HG02981 (cell line): ENCODE results near the gene PLAAT3.
"Not testable (repeated sequence)": the region's sequence is repeated elsewhere in the genome, so short reads cannot be mapped to it uniquely, and the experiment has no call there.

Experiments
- ATAC-seq: cut with Tn5 transposase; IDR thresholded peaks from one replicate; pipeline ENCODE4 v1.9.1; 2021; ENCODE audit warnings: mild to moderate bottlenecking, moderate library complexity; ENCODE audit not compliant: unreplicated experiment

PLAAT3 gene

GRCh38 chr11:63547061-63547460, 67.2 kb downstream of the PLAAT3 start:
- no peak for ATAC-seq

GRCh38 chr11:63543711-63544110, 70.5 kb downstream of the PLAAT3 start:
- ATAC-seq: no peak

GRCh38 chr11:63542506-63542905, 71.7 kb downstream of the PLAAT3 start:
- ATAC-seq: not testable (repeated sequence)

DNA sequence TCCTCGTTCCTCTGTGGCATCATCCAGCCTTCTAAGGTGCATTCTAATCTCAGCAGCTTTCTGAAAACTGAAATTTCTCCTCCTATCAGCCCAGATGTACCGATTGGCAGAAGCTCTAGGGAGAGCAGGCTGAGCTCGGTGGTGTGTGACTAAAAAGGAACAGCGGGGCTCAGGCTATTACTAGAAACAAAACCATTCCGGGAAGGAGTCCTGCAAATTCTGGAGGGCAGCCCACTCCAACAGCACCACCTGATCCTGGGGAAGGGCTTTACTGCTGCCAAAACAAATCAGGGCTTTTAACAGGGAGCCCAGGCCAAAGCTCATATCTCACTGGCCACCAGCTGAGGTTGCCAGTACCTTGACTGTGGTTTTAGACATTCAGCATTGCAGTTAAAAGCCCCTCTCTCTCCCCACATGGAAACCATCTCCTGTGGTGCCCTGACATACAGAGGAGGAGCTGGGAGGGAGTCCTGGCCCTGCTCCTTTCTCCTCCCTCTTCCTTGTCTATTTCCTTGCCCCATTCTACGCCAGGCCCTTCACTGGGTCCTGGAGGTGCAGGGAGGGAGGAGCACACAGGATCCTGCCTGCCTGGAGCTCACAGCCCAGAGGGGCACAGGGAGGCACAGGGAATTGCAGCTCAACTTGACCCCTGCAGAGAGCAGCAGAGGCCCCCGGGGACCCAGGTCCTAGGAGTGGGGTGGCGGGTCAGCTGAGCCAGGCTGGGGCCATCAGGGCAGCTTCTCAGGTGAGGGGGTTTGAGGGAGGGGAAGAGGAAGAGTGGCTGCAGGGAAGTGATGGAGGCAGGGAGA, 76.7 kb downstream of the PLAAT3 start:
- no peak for ATAC-seq

DNA sequence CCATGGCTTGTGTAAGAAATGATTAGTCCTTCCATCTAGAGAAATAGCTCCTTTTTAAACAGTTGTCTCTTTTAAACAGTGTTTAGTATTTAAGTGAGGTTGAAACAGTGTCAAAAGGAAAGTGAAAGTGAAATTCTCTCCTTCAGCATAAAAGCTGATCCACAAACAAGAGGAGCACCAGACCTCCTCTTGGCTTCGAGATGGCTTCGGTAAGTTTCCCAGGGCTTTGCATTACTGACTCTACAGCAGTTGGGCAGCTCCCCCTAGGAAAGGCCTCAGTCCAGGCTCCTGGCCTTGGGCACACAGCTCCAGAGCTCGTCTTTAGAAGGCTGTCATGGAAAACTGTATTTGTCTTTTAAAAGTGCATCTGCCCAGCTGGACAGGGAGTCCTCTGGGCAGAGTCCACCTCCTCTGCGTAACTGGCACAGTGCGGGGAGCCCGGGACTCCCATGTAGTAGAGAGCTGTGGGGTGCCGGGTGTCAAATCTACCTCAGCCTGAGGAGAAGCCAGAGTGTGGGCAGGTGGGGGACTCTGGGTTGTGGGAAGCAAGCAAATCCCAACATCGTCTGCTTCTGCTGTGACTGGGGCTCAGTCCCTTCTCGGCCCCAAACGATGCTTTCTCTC, 77.5 kb downstream of the PLAAT3 start, which contains the start of gene PLAAT4:
PLAAT4 (plus strand) TSS at position 140 of the 624 bp plus-strand sequence; CDS start at position 201, 61 bp downstream.
- no peak for ATAC-seq

DNA sequence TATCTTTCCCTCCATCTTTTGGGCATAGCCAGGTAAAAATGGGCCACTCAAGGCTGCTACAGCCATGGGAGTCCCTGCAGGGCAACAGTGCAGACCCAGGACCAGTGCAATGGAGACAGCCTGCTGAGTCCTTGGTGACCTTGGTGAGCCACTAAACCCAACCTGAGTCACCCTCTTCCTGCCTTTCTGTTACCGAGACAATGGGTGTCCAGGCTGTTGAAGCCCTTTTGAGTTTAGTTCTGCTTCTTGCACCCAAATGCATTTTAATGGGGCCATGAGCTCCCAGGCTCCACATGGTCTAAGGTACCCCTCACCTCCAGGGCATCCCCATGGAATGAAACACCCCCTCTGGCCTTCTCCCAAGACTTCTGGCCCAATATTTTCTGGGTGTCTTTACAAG, 78.5 kb downstream of the PLAAT3 start:
- no peak for ATAC-seq

DNA sequence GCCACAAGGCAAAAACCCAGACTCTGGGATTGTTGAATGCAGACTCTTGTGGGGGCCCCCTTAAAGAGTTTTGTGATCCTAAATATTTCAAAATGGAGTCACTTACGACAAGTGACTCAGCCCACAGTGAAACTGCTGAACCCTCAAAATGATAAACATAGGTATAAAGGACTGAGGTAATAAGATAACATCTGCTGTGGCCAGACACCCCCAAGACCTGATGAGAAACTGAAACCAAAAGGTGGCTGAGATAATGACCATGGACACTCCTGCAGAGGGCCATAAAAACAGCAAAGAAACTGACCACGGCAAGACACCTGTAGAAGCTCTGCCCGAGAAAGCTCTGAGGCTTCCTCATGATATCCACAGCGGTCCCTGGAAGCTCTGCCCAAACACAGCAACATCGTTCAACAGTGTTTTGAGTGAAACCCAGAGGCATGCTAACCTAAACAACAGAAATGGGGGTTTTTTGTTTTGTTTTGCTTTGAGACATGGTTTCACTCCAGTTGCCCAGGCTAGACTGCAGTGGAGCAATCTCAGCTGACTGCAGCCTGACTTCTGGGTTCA, 79.3 kb downstream of the PLAAT3 start:
- ATAC-seq: peak; percentile 27

- ATAC-seq: no peak
Measured at GRCh38 chr11:63534076-63534475, 80.2 kb downstream of the PLAAT3 start.

- ATAC-seq: no peak
Measured at GRCh38 chr11:63532799-63533475, 81.3 kb downstream of the PLAAT3 start.

GRCh38 chr11:63532117-63532516, 82.1 kb downstream of the PLAAT3 start:
- no peak for ATAC-seq

DNA sequence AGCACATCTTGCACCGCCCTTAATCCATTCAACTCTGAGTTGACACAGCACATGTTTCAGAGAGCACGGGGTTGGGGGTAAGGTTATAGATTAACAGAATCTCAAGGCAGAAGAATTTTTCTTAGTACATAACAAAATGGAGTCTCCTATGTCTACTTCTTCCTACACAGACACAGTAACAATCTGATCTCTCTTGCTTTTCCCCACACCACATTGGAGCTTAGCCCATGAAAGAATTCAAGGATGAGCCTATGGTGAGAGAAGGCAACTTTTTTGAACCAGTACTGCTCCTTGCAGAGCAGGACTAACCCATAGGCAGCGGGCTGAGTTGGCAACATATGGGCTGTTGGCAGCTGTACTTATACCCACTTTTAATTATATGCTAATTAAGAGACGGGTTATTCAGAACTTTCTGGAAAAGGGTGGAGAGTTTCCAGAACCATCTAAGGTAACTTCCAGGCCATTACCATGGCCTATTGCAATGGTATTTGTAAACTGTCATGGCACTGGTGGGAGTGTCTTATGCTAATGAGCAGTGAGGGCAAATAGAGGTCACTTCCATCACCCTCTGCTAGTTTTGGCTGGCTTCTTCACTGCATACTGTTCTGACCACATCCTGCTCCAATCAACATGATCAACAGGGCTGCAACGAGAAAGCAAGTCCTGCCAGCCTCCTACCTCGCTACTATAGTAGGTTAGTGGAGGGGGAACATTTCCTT, 83.0 kb downstream of the PLAAT3 start:
- peak; percentile 87 for ATAC-seq

DNA sequence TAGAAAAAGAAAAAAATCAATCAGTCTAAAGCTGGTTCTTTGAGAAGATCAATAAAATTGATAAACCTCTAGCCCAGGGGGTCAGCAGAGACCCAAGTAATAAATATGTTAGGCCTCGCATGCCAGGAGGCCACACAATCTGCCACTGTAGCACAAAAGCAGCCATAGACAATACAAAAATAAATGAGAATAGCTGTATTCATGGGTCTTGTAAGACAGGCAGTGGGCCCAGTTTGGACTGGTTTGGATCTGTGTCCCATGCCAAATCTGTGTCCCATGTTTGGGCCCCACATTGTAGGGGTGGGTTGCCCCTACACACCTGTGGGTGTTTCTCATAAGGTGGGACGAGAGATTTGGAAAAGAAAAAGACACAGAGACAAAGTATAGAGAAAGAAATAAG, 84.2 kb downstream of the PLAAT3 start:
- ATAC-seq: no peak

DNA sequence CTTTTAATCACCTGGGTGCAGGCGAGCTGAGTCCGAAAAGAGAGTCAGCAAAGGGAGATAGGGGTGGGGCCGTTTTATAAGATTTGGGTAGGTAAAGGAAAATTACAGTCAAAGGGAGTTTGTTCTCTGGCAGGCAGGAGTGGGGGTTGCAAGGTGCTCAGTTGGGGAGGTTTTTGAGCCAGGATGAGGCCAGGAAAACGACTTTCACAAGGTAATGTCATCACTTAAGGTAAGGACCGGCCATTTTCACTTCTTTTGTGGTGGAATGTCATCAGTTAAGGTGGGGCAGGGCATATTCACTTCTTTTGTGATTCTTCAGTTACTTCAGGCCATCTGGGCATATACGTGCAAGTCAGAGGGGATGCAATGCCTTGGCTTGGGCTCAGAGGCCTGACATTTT, 84.9 kb downstream of the PLAAT3 start:
- not testable (repeated sequence) for ATAC-seq

GRCh38 chr11:63528729-63529278, 85.4 kb downstream of the PLAAT3 start:
- not testable (repeated sequence) for ATAC-seq

DNA sequence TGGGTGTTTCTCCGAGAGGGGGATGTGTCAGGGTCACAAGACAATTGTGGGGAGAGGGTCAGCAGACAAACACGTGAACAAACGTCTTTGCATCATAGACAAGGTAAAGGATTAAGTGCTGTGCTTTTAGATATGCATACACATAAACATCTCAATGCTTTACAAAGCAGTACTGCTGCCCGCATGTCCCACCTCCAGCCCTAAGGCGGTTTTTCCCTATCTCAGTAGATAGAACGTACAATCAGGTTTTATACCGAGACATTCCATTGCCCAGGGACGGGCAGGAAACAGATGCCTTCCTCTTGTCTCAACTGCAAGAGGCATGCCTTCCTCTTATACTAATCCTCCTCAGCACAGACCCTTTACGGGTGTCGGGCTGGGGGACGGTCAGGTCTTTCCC, 86.1 kb downstream of the PLAAT3 start:
- not testable (repeated sequence) for ATAC-seq

DNA sequence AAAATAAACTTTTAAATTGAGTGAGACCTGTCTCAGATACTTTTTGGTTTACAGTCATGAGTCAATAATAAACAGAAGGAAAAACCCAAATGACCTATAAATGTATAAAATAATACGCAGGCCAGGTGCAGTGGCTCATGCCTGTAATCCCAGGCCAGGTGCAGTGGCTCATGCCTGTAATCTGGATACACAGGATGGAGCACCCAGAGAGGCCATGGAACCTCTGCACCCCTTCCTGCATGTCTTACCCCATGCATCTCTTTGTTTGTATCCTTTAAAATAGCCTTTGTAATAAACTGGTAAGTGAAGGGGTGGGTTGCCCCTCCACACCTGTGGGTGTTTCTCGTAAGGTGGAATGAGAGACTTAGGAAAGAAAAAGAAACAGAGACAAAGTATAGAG, 86.6 kb downstream of the PLAAT3 start:
- no peak for ATAC-seq
